Measurements from ENCODE around the gene ABL2.

The ABL2 gene

GRCh38 chr1:179090522-179090921, 139.0 kb downstream of the ABL2 start:
- no peak for DNase-seq

- DNase-seq, result no peak
Observed at GRCh38 chr1:179089827-179090482, 139.5 kb downstream of the ABL2 start.

- DNase-seq, result no peak
Observed at GRCh38 chr1:179087665-179088064, 141.8 kb downstream of the ABL2 start.

GRCh38 chr1:179083533-179083932, 145.9 kb downstream of the ABL2 start:
- no peak for DNase-seq

- DNase-seq, result no peak
Observed at GRCh38 chr1:179082999-179083335, 146.5 kb downstream of the ABL2 start.

- DNase-seq, result no peak
Observed at GRCh38 chr1:179082333-179082998, 147.0 kb downstream of the ABL2 start.

GRCh38 chr1:179081687-179082332, 147.7 kb downstream of the ABL2 start, which contains the start of gene TOR3A:
TOR3A (plus strand) TSS chr1:179082070; CDS start chr1:179082129, 59 bp downstream.
- DNase-seq, result peak; percentile 63

GRCh38 chr1:179080866-179081686, 148.4 kb downstream of the ABL2 start:
- DNase-seq, result no peak

- no peak for DNase-seq
Observed at GRCh38 chr1:179079113-179079761, 150.2 kb downstream of the ABL2 start.

- DNase-seq, result no peak
Observed at GRCh38 chr1:179077396-179077795, 152.1 kb downstream of the ABL2 start.

- DNase-seq, result no peak
Observed at GRCh38 chr1:179066471-179066870, 163.0 kb downstream of the ABL2 start.

- no peak for DNase-seq
Observed at GRCh38 chr1:179061360-179062282, 167.9 kb downstream of the ABL2 start.

- DNase-seq, result no peak
Observed at GRCh38 chr1:179058487-179059483, 170.7 kb downstream of the ABL2 start.

GRCh38 chr1:179055937-179056336, 173.5 kb downstream of the ABL2 start:
- no peak for DNase-seq

- no peak for DNase-seq
Observed at GRCh38 chr1:179053486-179053885, 176.0 kb downstream of the ABL2 start.

GRCh38 chr1:179052776-179053175, 176.7 kb downstream of the ABL2 start:
- DNase-seq, result no peak
